ENCODE data around the gene PACS2. TPM values are rescaled to one million over a fixed set of nuclear protein-coding genes. Genes with fewer than 3 reads are reported as not detected.

PACS2 gene
- total and polyA plus RNA-seq, 2 donors (not counting 1 experiment from before 2014, with no cell fraction given), result 65.6 to 70.7 TPM

GRCh38 chr14:105279642-105280361, 34.7 kb upstream of the PACS2 start:
- H3K9ac ChIP-seq (ENCODE audit: low read length), result no peak overlapping the region
- no peak overlapping the region for H3K27ac ChIP-seq (ENCODE audit: low read length in 2 of 2)
- no peak overlapping the region for H2AFZ ChIP-seq (ENCODE audit: insufficient read depth, low read depth, low read length, poor library complexity, severe bottlenecking)
- CTCF ChIA-PET, result no interaction called here
- no peaks in the 10 kb centered on the region for H3K27me3 Mint-ChIP-seq
- peaks cover 67% of the 10 kb centered on the region for H3K79me2 ChIP-seq (ENCODE audit: control insufficient read depth, insufficient read depth, low read length)
- POLR2A ChIA-PET, result no interaction called here
- WGBS (ENCODE audit: insufficient coverage), result 88% methylated on average over 15 of the region's 18 CpGs
- H3K4me3 Mint-ChIP-seq, result no peak overlapping the region
- H3K9me3 Mint-ChIP-seq (ENCODE audit: insufficient read depth), result no peaks in the 10 kb centered on the region
- H3K4me1 ChIP-seq (ENCODE audit: control insufficient read depth in 2 of 2, insufficient read depth in 2 of 2, low read length in 2 of 2), result peaks cover 9 to 15% of the 10 kb centered on the region in 2 donors
- H3K36me3 ChIP-seq (replicated peaks in 1 of 2; ENCODE audit: control extremely low read depth in 1 of 2, control insufficient read depth in 1 of 2, extremely low read depth in 1 of 2, insufficient read depth in 2 of 2, low read length in 1 of 2), result peaks cover 0 to 8% of the 10 kb centered on the region in 2 experiments
- DNase-seq (no peak), ATAC-seq (ENCODE audit: low read depth) (no peak)
- H3K9me3 ChIP-seq (ENCODE audit: control extremely low read depth in 1 of 3, control insufficient read depth in 2 of 3, insufficient read depth in 1 of 3, low read length in 2 of 3), result no peaks in the 10 kb centered on the region
- H3K27ac Mint-ChIP-seq, result no peak overlapping the region
- H4K20me1 ChIP-seq (ENCODE audit: control insufficient read depth, insufficient read depth, low read length, poor library complexity, severe bottlenecking), result peaks cover 84% of the 10 kb centered on the region
- intact Hi-C loops (cut with micrococcal nuclease), result loop anchor here (5.0 kb wide), 1 partner anchor 188 kb away; no protein-coding TSS in a partner anchor
- peaks cover 17% of the 10 kb centered on the region for H3K4me1 Mint-ChIP-seq
- TF ChIP-seq EZH2 (IDR thresholded peaks at IDR 0.05; ENCODE audit: borderline replicate concordance, insufficient read depth, low read depth, low read length, poor library complexity, severe bottlenecking) (no peak), CTCF (IDR thresholded peaks at IDR 0.05) (no peak)
- no peak overlapping the region for H3K4me3 ChIP-seq (ENCODE audit: control extremely low read depth in 1 of 5, extremely low read depth in 1 of 5, insufficient read depth in 1 of 5, low read depth in 2 of 5, low read length in 4 of 5)
- no peak overlapping the region for H3K4me2 ChIP-seq (replicated peaks; ENCODE audit: low read depth, low read length, poor library complexity, severe bottlenecking)
- H3K27me3 ChIP-seq (replicated peaks in 1 of 4; ENCODE audit: control extremely low read depth in 1 of 4, control insufficient read depth in 3 of 4, insufficient read depth in 4 of 4, low read length in 3 of 4), result no peaks in the 10 kb centered on the region

- Mint-ChIP-seq H3K4me3 (no peak overlapping the region), H3K9me3 (ENCODE audit: insufficient read depth) (no peaks in the 10 kb centered on the region), H3K4me1 (peaks cover 17% of the 10 kb centered on the region), H3K27me3 (no peaks in the 10 kb centered on the region), H3K27ac (no peak overlapping the region)
- Histone ChIP-seq H3K27ac (ENCODE audit: low read length in 2 of 2) (no peak overlapping the region), H3K4me3 (ENCODE audit: control extremely low read depth in 1 of 5, extremely low read depth in 1 of 5, insufficient read depth in 1 of 5, low read depth in 2 of 5, low read length in 4 of 5) (no peak overlapping the region), H4K20me1 (ENCODE audit: control insufficient read depth, insufficient read depth, low read length, poor library complexity, severe bottlenecking) (peaks cover 83% of the 10 kb centered on the region), H3K4me2 (replicated peaks; ENCODE audit: low read depth, low read length, poor library complexity, severe bottlenecking) (no peak overlapping the region), H3K9ac (ENCODE audit: low read length) (no peak overlapping the region), H3K4me1 (ENCODE audit: control insufficient read depth in 2 of 2, insufficient read depth in 2 of 2, low read length in 2 of 2) (peaks cover 9 to 15% of the 10 kb centered on the region in 2 donors), H3K36me3 (replicated peaks in 1 of 2; ENCODE audit: control extremely low read depth in 1 of 2, control insufficient read depth in 1 of 2, extremely low read depth in 1 of 2, insufficient read depth in 2 of 2, low read length in 1 of 2) (peaks cover 0 to 8% of the 10 kb centered on the region in 2 experiments), H2AFZ (ENCODE audit: insufficient read depth, low read depth, low read length, poor library complexity, severe bottlenecking) (no peak overlapping the region), H3K79me2 (ENCODE audit: control insufficient read depth, insufficient read depth, low read length) (peaks cover 62% of the 10 kb centered on the region), H3K27me3 (replicated peaks in 1 of 4; ENCODE audit: control extremely low read depth in 1 of 4, control insufficient read depth in 3 of 4, insufficient read depth in 4 of 4, low read length in 3 of 4) (no peaks in the 10 kb centered on the region), H3K9me3 (ENCODE audit: control extremely low read depth in 1 of 3, control insufficient read depth in 2 of 3, insufficient read depth in 1 of 3, low read length in 2 of 3) (no peaks in the 10 kb centered on the region)
- no peak for TF ChIP-seq CTCF (IDR thresholded peaks at IDR 0.05)
- no peak for TF ChIP-seq EZH2 (IDR thresholded peaks at IDR 0.05; ENCODE audit: borderline replicate concordance, insufficient read depth, low read depth, low read length, poor library complexity, severe bottlenecking)
- CTCF ChIA-PET, result no interaction called here
- POLR2A ChIA-PET, result no interaction called here
- 94% methylated on average over 21 of the region's 21 CpGs for WGBS (ENCODE audit: insufficient coverage)
- intact Hi-C loops (cut with micrococcal nuclease), result loop anchor here (5.0 kb wide), 1 partner anchor 188 kb away; no protein-coding TSS in a partner anchor
- no peak for ATAC-seq (ENCODE audit: low read depth)
- no peak for DNase-seq
Measured at GRCh38 chr14:105280525-105280924, 34.0 kb upstream of the PACS2 start.
